Upper lobe of left lung (tissue), 4 donors: ENCODE data around the gene WNK2.
"Not testable (repeated sequence)": the region's sequence is repeated elsewhere in the genome, so short reads cannot be mapped to it uniquely, and the experiment has no call there.

Source experiments
- CTCF ChIP-seq, 6 experiments: fragments of 450-650 bp in 4 of 6; fragments of 200-600 bp in 2 of 6; sonication (generic) in 2 of 6; IDR thresholded peaks; one replicate each; pipeline ENCODE4 v1.5.1; 2016 to 2019; ENCODE audit warnings: antibody characterized with exemption in 6 of 6
- POLR2AphosphoS5 ChIP-seq, 2 donors: sonication (generic); formaldehyde crosslinking; IDR thresholded peaks; one replicate each; pipeline ENCODE4 v1.5.1; 2017; ENCODE audit warnings: antibody characterized with exemption in 2 of 2

DNA sequence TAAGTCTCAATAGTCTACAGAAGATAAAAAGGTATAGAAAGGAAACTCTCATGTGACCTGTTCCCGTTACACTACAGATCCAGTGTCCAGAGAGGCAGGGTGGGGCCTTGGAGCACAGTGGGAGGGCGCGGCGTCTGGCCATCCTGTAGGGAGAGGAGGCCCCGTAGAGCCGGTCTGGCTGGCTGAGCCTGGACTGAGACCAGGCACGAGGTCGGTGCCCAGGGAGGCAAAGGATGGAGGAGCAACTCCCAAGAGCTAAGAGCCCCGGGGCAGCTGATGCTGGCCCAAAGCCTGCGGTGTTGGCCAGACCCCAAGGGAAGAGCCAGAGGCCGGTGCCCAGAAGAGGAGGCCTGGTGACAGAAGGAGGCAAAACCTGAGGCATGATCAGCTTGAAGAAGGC lies 158.5 kb downstream of the WNK2 start:
- not testable (repeated sequence) for TF ChIP-seq POLR2AphosphoS5, CTCF (IDR thresholded peaks at IDR 0.05)
